Spinal cord (tissue), 10 donors: ENCODE results near the gene SLC5A5. TPM values are rescaled to one million over a fixed set of nuclear protein-coding genes. Genes with fewer than 3 reads are reported as not detected.

Experiments
- DNase-seq, 6 donors: peaks; one replicate each; pipeline versions ENCODE4 v3.0.0 to v3.0.0-alpha.2; 2013 to 2015; ENCODE audit warnings: low spot score in 6 of 6, low read depth in 4 of 6
- H3K27ac ChIP-seq: one replicate; pipeline ENCODE4 v1.5.1; 2013; ENCODE audit warnings: low read depth, low read length, control low read depth
- H3K27me3 ChIP-seq: one replicate; pipeline ENCODE4 v1.6.1; 2013; ENCODE audit warnings: low read length; ENCODE audit not compliant: control insufficient read depth, insufficient read depth
- H3K36me3 ChIP-seq: one replicate; pipeline ENCODE4 v1.6.1; 2013; ENCODE audit warnings: low read length; ENCODE audit not compliant: control insufficient read depth, insufficient read depth
- H3K4me1 ChIP-seq: one replicate; pipeline ENCODE4 v1.6.1; 2013; ENCODE audit warnings: low read length; ENCODE audit not compliant: control insufficient read depth, insufficient read depth
- H3K4me3 ChIP-seq: one replicate; pipeline ENCODE4 v1.5.1; 2013; ENCODE audit warnings: low read depth, low read length, control low read depth
- H3K9me3 ChIP-seq: one replicate; pipeline ENCODE4 v1.6.1; 2013; ENCODE audit warnings: low read length; ENCODE audit not compliant: control insufficient read depth, insufficient read depth
- WGBS: methylation state at CpG from one replicate; pipeline ENCODE4 v1.1.5; 2013; ENCODE audit warnings: missing lambda C conversion rate; ENCODE audit not compliant: insufficient coverage; 5-methylcytosine and 5-hydroxymethylcytosine counted together
- polyA plus RNA-seq, 2 donors: library from polyadenylated mRNA; unstranded; fragments of 120-200 nt; gene quantifications; one replicate each; pipeline ENCODE4 v1.2.1, GENCODE V29; 2013; ENCODE audit not compliant: insufficient read length in 2 of 2
- total RNA-seq, 2 donors: library from RNA; depleted of rRNA in 1 of 2; stranded (reverse); fragments of 120-200 nt in 1 of 2; fragments of >200 nt in 1 of 2; gene quantifications; one replicate each; pipeline versions ENCODE4 v1.2.3 to v1.2.4, GENCODE V29; 2013 to 2014
- donor health status: healthy.

The SLC5A5 gene
- total and polyA plus RNA-seq, 4 donors: 0.10 to 104 (median 10.2) TPM

GRCh38 chr19:17871032-17871877 is 490 bp upstream of the SLC5A5 start:
- H3K4me1 ChIP-seq: peaks cover 11% of the 10 kb centered on the region
- no peak overlapping the region for H3K27ac ChIP-seq
- WGBS: 25% methylated on average over 4 of the region's 10 CpGs
- H3K36me3 ChIP-seq: peaks cover 9% of the 10 kb centered on the region
- DNase-seq: no peak
- H3K27me3 ChIP-seq: peaks cover 65% of the 10 kb centered on the region
- no peaks in the 10 kb centered on the region for H3K9me3 ChIP-seq
- no peak overlapping the region for H3K4me3 ChIP-seq

- H3K4me1 ChIP-seq: peaks cover 11% of the 10 kb centered on the region
- H3K27ac ChIP-seq: no peak overlapping the region
- H3K4me3 ChIP-seq: no peak overlapping the region
- H3K27me3 ChIP-seq: peaks cover 65% of the 10 kb centered on the region
- peaks cover 4% of the 10 kb centered on the region for H3K36me3 ChIP-seq
- WGBS: 8% methylated on average over 61 of the region's 61 CpGs
- no peak for DNase-seq
- no peaks in the 10 kb centered on the region for H3K9me3 ChIP-seq
Observed at GRCh38 chr19:17872251-17873001, 681 bp downstream of the SLC5A5 start.

- H3K27me3 ChIP-seq: peaks cover 58% of the 10 kb centered on the region
- no peaks in the 10 kb centered on the region for H3K9me3 ChIP-seq
- no peak overlapping the region for H3K27ac ChIP-seq
- WGBS: 6% methylated on average over 50 of the region's 63 CpGs
- H3K36me3 ChIP-seq: peaks cover 2% of the 10 kb centered on the region
- peak in 1 of 6 donors; percentile 24 for DNase-seq
- H3K4me1 ChIP-seq: peaks cover 11% of the 10 kb centered on the region
- H3K4me3 ChIP-seq: no peak overlapping the region
Observed at GRCh38 chr19:17873786-17874757, 2.3 kb downstream of the SLC5A5 start.

GRCh38 chr19:17874758-17875135 is 3.0 kb downstream of the SLC5A5 start:
- Histone ChIP-seq H3K4me1 (peaks cover 11% of the 10 kb centered on the region), H3K4me3 (no peak overlapping the region), H3K36me3 (no peaks in the 10 kb centered on the region), H3K9me3 (no peaks in the 10 kb centered on the region), H3K27ac (no peak overlapping the region), H3K27me3 (peaks cover 52% of the 10 kb centered on the region)
- DNase-seq: no peak
- WGBS: 95% methylated on average over 7 of the region's 9 CpGs

GRCh38 chr19:17877696-17878095 is 6.0 kb downstream of the SLC5A5 start:
- 93% methylated on average over 16 of the region's 16 CpGs for WGBS
- Histone ChIP-seq H3K36me3 (no peaks in the 10 kb centered on the region), H3K9me3 (no peaks in the 10 kb centered on the region), H3K27ac (no peak overlapping the region), H3K4me3 (no peak overlapping the region), H3K27me3 (peaks cover 23% of the 10 kb centered on the region), H3K4me1 (peaks cover 7% of the 10 kb centered on the region)
- no peak for DNase-seq

GRCh38 chr19:17879466-17879865 is 7.7 kb downstream of the SLC5A5 start:
- no peaks in the 10 kb centered on the region for H3K36me3 ChIP-seq
- H3K27ac ChIP-seq: no peak overlapping the region
- no peak for DNase-seq
- 87% methylated on average over 6 of the region's 7 CpGs for WGBS
- no peaks in the 10 kb centered on the region for H3K4me1 ChIP-seq
- peaks cover 7% of the 10 kb centered on the region for H3K27me3 ChIP-seq
- H3K9me3 ChIP-seq: no peaks in the 10 kb centered on the region
- H3K4me3 ChIP-seq: no peak overlapping the region

- Histone ChIP-seq H3K36me3 (no peaks in the 10 kb centered on the region), H3K4me3 (no peak overlapping the region), H3K9me3 (no peaks in the 10 kb centered on the region), H3K27me3 (no peaks in the 10 kb centered on the region), H3K4me1 (no peaks in the 10 kb centered on the region), H3K27ac (no peak overlapping the region)
- 66% methylated on average over 7 of the region's 7 CpGs for WGBS
- DNase-seq: no peak
Observed at GRCh38 chr19:17881701-17882100, 10.0 kb downstream of the SLC5A5 start.

GRCh38 chr19:17883627-17884410 is 12.1 kb downstream of the SLC5A5 start:
- Histone ChIP-seq H3K4me3 (no peak overlapping the region), H3K4me1 (no peaks in the 10 kb centered on the region), H3K27ac (no peak overlapping the region), H3K9me3 (no peaks in the 10 kb centered on the region), H3K27me3 (no peaks in the 10 kb centered on the region), H3K36me3 (no peaks in the 10 kb centered on the region)
- 66% methylated on average over 30 of the region's 33 CpGs for WGBS
- DNase-seq: no peak
